DOHH2 (cell line): ENCODE measurements around the gene GAB1.

Experiments used
- CTCF ChIP-seq: fragments of 200-600 bp; sonication (generic); IDR thresholded peaks from one replicate; pipeline ENCODE4 v1.5.1; 2014; ENCODE audit warnings: antibody characterized with exemption, mild to moderate bottlenecking, low read depth, low read length; ENCODE audit not compliant: poor library complexity, severe bottlenecking
- EZH2phosphoT487 ChIP-seq: fragments of 200-600 bp; sonication (generic); IDR thresholded peaks from 2 replicates; pipeline ENCODE4 v1.6.1; 2017; ENCODE audit warnings: borderline replicate concordance, mild to moderate bottlenecking, antibody characterized with exemption, low read length, moderate library complexity, mixed read lengths

- TF ChIP-seq CTCF, result no peak
- no peak for TF ChIP-seq EZH2phosphoT487
These were observed 47.8 kb downstream of the GAB1 start for GRCh38 chr4:143384381-143384994.
